HG03565 (cell line): ENCODE results near the gene PSME3IP1.
A peak's percentile ranks its signal among the peaks of the same experiment; 100 is the strongest.

Experiments used
- ATAC-seq: cut with Tn5 transposase; IDR thresholded peaks from one replicate; pipeline ENCODE4 v1.9.1; 2021; ENCODE audit warnings: mild to moderate bottlenecking, moderate library complexity; ENCODE audit not compliant: unreplicated experiment

PSME3IP1 gene

GRCh38 chr16:57145046-57146021 lies 40.5 kb downstream of the PSME3IP1 start:
- ATAC-seq = no peak

GRCh38 chr16:57144027-57144426 lies 41.8 kb downstream of the PSME3IP1 start:
- ATAC-seq = no peak

- ATAC-seq = no peak
These were observed 42.5 kb downstream of the PSME3IP1 start for GRCh38 chr16:57143149-57143921.

- no peak for ATAC-seq
These were observed 43.8 kb downstream of the PSME3IP1 start for GRCh38 chr16:57141822-57142631.

GRCh38 chr16:57140931-57141668 lies 44.7 kb downstream of the PSME3IP1 start:
- ATAC-seq = no peak

- no peak for ATAC-seq
These were observed 47.4 kb downstream of the PSME3IP1 start for GRCh38 chr16:57138281-57138935.

GRCh38 chr16:57137566-57138273 lies 48.1 kb downstream of the PSME3IP1 start:
- ATAC-seq = no peak

GRCh38 chr16:57137043-57137442 lies 48.8 kb downstream of the PSME3IP1 start:
- ATAC-seq = no peak

- no peak for ATAC-seq
These were observed 50.9 kb downstream of the PSME3IP1 start for GRCh38 chr16:57134982-57135381.

GRCh38 chr16:57133886-57134285 lies 52.0 kb downstream of the PSME3IP1 start:
- ATAC-seq = no peak

- no peak for ATAC-seq
These were observed 52.8 kb downstream of the PSME3IP1 start for GRCh38 chr16:57133031-57133430.

GRCh38 chr16:57132470-57132869 lies 53.4 kb downstream of the PSME3IP1 start:
- ATAC-seq = no peak

- ATAC-seq = no peak
These were observed 54.4 kb downstream of the PSME3IP1 start for GRCh38 chr16:57131351-57131970.

- no peak for ATAC-seq
These were observed 54.9 kb downstream of the PSME3IP1 start for GRCh38 chr16:57130950-57131321.

GRCh38 chr16:57128771-57129389 lies 57.0 kb downstream of the PSME3IP1 start:
- ATAC-seq = peak; percentile 46

GRCh38 chr16:57127836-57128235 lies 58.0 kb downstream of the PSME3IP1 start:
- ATAC-seq = no peak

- ATAC-seq = no peak
These were observed 58.6 kb downstream of the PSME3IP1 start for GRCh38 chr16:57127037-57127763.

- ATAC-seq = no peak
These were observed 59.4 kb downstream of the PSME3IP1 start for GRCh38 chr16:57126411-57126810.
